Tibial nerve (tissue), 4 donors: ENCODE data around the gene CASP12. TPM values are rescaled to one million over a fixed set of nuclear protein-coding genes. Genes with fewer than 3 reads are reported as not detected.

Experiments
- DNase-seq, 2 donors: peaks; one replicate each; pipeline ENCODE4 v3.0.0-alpha.2; 2019; ENCODE audit warnings: low spot score in 2 of 2
- H3K27ac ChIP-seq, 4 donors: fragments of 200-600 bp; sonication (generic) in 3 of 4; one replicate each; pipeline ENCODE4 v1.5.1; 2017 to 2019; ENCODE audit warnings: mild to moderate bottlenecking in 1 of 4
- H3K27me3 ChIP-seq, 2 donors: fragments of 200-600 bp; sonication (generic) in 1 of 2; one replicate each; pipeline versions ENCODE4 v1.5.1 to v1.6.0; 2017 to 2019
- H3K36me3 ChIP-seq, 3 donors: fragments of 200-600 bp; sonication (generic); one replicate each; pipeline ENCODE4 v1.5.1; 2018 to 2019
- H3K4me1 ChIP-seq, 4 donors: fragments of 200-600 bp; sonication (generic) in 3 of 4; one replicate each; pipeline ENCODE4 v1.5.1; 2017 to 2019
- H3K4me3 ChIP-seq, 4 donors: fragments of 200-600 bp; sonication (generic) in 3 of 4; one replicate each; pipeline ENCODE4 v1.5.1; 2017 to 2019; ENCODE audit warnings: mild to moderate bottlenecking in 1 of 4, moderate library complexity in 1 of 4
- H3K9me3 ChIP-seq, 4 donors: fragments of 200-600 bp; sonication (generic) in 3 of 4; one replicate each; pipeline ENCODE4 v1.5.1; 2017 to 2019
- CTCF ChIP-seq, 5 experiments: fragments of 200-600 bp in 3 of 5; fragments of 450-650 bp in 2 of 5; sonication (generic) in 3 of 5; IDR thresholded peaks; one replicate each; pipeline ENCODE4 v1.5.1; 2016 to 2019; ENCODE audit warnings: antibody characterized with exemption in 5 of 5, mild to moderate bottlenecking in 3 of 5, moderate library complexity in 2 of 5
- EP300 ChIP-seq, 2 donors: sonication (generic); formaldehyde crosslinking; IDR thresholded peaks; one replicate each; pipeline ENCODE4 v1.6.1; 2017; ENCODE audit warnings: antibody characterized with exemption in 2 of 2, mild to moderate bottlenecking in 1 of 2
- POLR2A ChIP-seq, 2 donors: fragments of 450-650 bp; IDR thresholded peaks; one replicate each; pipeline ENCODE4 v1.6.1; 2017; ENCODE audit warnings: antibody characterized with exemption in 2 of 2, mild to moderate bottlenecking in 2 of 2, moderate library complexity in 2 of 2
- WGBS, 2 donors: methylation state at CpG; one replicate each; pipeline ENCODE4 v1.1.5; 2018; 5-methylcytosine and 5-hydroxymethylcytosine counted together
- total RNA-seq, 4 donors: library from RNA; depleted of rRNA; stranded (reverse); fragments of >200 nt; gene quantifications; one replicate each; pipeline ENCODE4 v1.1.0, GENCODE V29; 2016

CASP12 gene
- total RNA-seq, 4 donors from 2014 or later: 1.7 to 2.3 (median 2.2) TPM; not detected in 1

GRCh38 chr11:104917271-104918112 lies 19.2 kb upstream of the CASP12 start:
- Histone ChIP-seq H3K36me3 (no peaks in the 10 kb centered on the region), H3K4me3 (peak overlapping the region; percentile 32 to 53 (median 42)), H3K27me3 (no peaks in the 10 kb centered on the region), H3K27ac (peak overlapping the region; percentile 75 to 87 (median 80)), H3K9me3 (no peaks in the 10 kb centered on the region), H3K4me1 (peaks cover 0 to 36% (median 12%) of the 10 kb centered on the region in 4 donors)
- DNase-seq: no peak
- TF ChIP-seq POLR2A (IDR thresholded peaks at IDR 0.05) (no peak), CTCF (IDR thresholded peaks at IDR 0.05) (no peak), EP300 (IDR thresholded peaks at IDR 0.05) (no peak)
- WGBS, 2 donors: 8 to 10% methylated on average over 4 of the region's 4 CpGs

- DNase-seq: no peak
- peak overlapping the region in 2 of 4 donors; percentile 52 to 53 for H3K4me3 ChIP-seq
- H3K27ac ChIP-seq: peak overlapping the region in 3 of 4 donors; percentile 77 to 87 (median 84)
- H3K4me1 ChIP-seq: peaks cover 0 to 36% (median 12%) of the 10 kb centered on the region in 4 donors
- no peak for TF ChIP-seq POLR2A (IDR thresholded peaks at IDR 0.05)
- TF ChIP-seq EP300 (IDR thresholded peaks at IDR 0.05): no peak
- no peaks in the 10 kb centered on the region for H3K27me3 ChIP-seq
- H3K36me3 ChIP-seq: no peaks in the 10 kb centered on the region
- H3K9me3 ChIP-seq: no peaks in the 10 kb centered on the region
Measured at GRCh38 chr11:104916442-104916841, 18.2 kb upstream of the CASP12 start.

- no peak overlapping the region for H3K4me3 ChIP-seq
- WGBS, 2 donors: 92 to 95% methylated on average over 3 of the region's 3 CpGs
Measured at GRCh38 chr11:104912102-104912501, 13.8 kb upstream of the CASP12 start.

GRCh38 chr11:104908186-104908531 lies 9.9 kb upstream of the CASP12 start:
- TF ChIP-seq POLR2A (IDR thresholded peaks at IDR 0.05) (no peak), EP300 (IDR thresholded peaks at IDR 0.05) (no peak), CTCF (IDR thresholded peaks at IDR 0.05) (no peak)
- WGBS, 2 donors: 92 to 95% methylated on average over 3 of the region's 3 CpGs
- H3K27me3 ChIP-seq: no peaks in the 10 kb centered on the region
- DNase-seq: no peak
- H3K4me3 ChIP-seq: no peak overlapping the region
- peaks cover 0 to 3% (median 0%) of the 10 kb centered on the region in 4 donors for H3K4me1 ChIP-seq
- no peaks in the 10 kb centered on the region for H3K9me3 ChIP-seq
- H3K36me3 ChIP-seq: peaks cover 0 to 45% (median 0%) of the 10 kb centered on the region in 3 donors
- H3K27ac ChIP-seq: no peak overlapping the region

More at GRCh38 chr11:104912102-104912501, 13.8 kb upstream of the CASP12 start:
- no peak for DNase-seq
- H3K27me3 ChIP-seq: no peaks in the 10 kb centered on the region
- no peaks in the 10 kb centered on the region for H3K9me3 ChIP-seq
- no peak overlapping the region for H3K27ac ChIP-seq
- TF ChIP-seq POLR2A (IDR thresholded peaks at IDR 0.05) (no peak), CTCF (IDR thresholded peaks at IDR 0.05) (no peak), EP300 (IDR thresholded peaks at IDR 0.05) (no peak)
- H3K4me1 ChIP-seq: peaks cover 0 to 23% (median 12%) of the 10 kb centered on the region in 4 donors
- H3K36me3 ChIP-seq: peaks cover 0 to 12% (median 0%) of the 10 kb centered on the region in 3 donors

GRCh38 chr11:104907521-104908185 lies 9.4 kb upstream of the CASP12 start:
- no peak overlapping the region for H3K27ac ChIP-seq
- WGBS, 2 donors: 76 to 77% methylated on average over 7 of the region's 7 CpGs
- no peak for DNase-seq
- no peaks in the 10 kb centered on the region for H3K27me3 ChIP-seq
- peaks cover 0 to 47% (median 0%) of the 10 kb centered on the region in 3 donors for H3K36me3 ChIP-seq
- TF ChIP-seq POLR2A (IDR thresholded peaks at IDR 0.05) (no peak), CTCF (IDR thresholded peaks at IDR 0.05) (no peak), EP300 (IDR thresholded peaks at IDR 0.05) (no peak)
- no peaks in the 10 kb centered on the region for H3K9me3 ChIP-seq
- no peaks in the 10 kb centered on the region for H3K4me1 ChIP-seq
- H3K4me3 ChIP-seq: no peak overlapping the region
